PC-9 (cell line): Measurements from ENCODE around the gene CENPB.

Source experiments
- EZH2 ChIP-seq: fragments of 200-600 bp; sonication (generic); IDR thresholded peaks from 2 replicates; pipeline ENCODE4 v1.8.0; 2017; ENCODE audit warnings: antibody characterized with exemption, low read depth
- TF ChIP-seq, protein P1 (sequence below): fragments of 200-600 bp; sonication (generic); conservative IDR thresholded peaks from 2 replicates; pipeline ENCODE4 v1.6.1; 2017; ENCODE audit warnings: mixed run types, antibody characterized with exemption, mild to moderate bottlenecking, moderate library complexity

DNA sequence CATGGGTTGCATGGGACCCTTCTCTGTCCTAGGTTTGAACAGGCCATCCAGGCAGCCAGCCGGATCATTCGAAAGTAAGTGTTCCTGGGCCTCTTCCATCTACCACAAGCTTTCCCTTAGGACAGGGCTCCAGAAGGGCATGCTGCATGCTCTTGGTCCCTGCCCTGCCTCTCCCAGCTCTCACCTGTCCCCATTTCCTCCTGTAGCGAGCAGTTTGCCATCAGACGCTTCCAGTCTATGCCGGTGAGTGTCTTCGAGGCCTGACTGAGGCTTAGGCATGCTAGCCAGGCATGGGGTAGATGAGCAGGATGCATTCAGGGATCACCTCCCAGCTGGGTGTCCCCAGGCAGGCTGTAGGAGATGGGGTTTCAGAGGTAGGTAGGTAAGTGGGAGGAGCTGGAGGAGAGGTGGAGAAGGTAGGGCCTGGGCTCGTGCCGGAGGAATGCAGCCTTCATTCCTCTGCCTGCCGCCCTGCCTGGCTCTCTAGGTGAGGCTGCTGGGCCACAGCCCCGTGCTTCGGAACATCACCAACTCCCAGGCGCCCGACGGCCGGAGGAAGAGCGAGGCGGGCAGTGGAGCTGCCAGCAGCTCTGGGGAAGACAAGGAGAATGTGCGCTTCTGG, 13.8 kb upstream of the CENPB start:
- TF ChIP-seq, protein P1, sequence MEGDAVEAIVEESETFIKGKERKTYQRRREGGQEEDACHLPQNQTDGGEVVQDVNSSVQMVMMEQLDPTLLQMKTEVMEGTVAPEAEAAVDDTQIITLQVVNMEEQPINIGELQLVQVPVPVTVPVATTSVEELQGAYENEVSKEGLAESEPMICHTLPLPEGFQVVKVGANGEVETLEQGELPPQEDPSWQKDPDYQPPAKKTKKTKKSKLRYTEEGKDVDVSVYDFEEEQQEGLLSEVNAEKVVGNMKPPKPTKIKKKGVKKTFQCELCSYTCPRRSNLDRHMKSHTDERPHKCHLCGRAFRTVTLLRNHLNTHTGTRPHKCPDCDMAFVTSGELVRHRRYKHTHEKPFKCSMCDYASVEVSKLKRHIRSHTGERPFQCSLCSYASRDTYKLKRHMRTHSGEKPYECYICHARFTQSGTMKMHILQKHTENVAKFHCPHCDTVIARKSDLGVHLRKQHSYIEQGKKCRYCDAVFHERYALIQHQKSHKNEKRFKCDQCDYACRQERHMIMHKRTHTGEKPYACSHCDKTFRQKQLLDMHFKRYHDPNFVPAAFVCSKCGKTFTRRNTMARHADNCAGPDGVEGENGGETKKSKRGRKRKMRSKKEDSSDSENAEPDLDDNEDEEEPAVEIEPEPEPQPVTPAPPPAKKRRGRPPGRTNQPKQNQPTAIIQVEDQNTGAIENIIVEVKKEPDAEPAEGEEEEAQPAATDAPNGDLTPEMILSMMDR, result no peak
- no peak for TF ChIP-seq EZH2
